ENCODE results near the gene ELMO1.

GRCh38 chr7:37379546-37380277 is 69.0 kb downstream of the ELMO1 start:
- TF ChIP-seq EZH2 (IDR thresholded peaks at IDR 0.05; ENCODE audit: borderline replicate concordance, low read depth, low read length, poor library complexity, severe bottlenecking), result no peak
- no peak for TF ChIP-seq CTCF (conservative IDR thresholded peaks at IDR 0.05; ENCODE audit: low read depth, low read length)

Measured in A673 (cell line).